Peyer's patch (tissue), 4 donors: ENCODE results near the gene NWD2.

Experiments used
- CTCF ChIP-seq, 6 experiments: fragments of 450-650 bp in 4 of 6; fragments of 200-600 bp in 2 of 6; sonication (generic) in 1 of 6; IDR thresholded peaks; one replicate each; pipeline ENCODE4 v1.5.1; 2017 to 2019; ENCODE audit warnings: antibody characterized with exemption in 6 of 6, mild to moderate bottlenecking in 3 of 6, moderate library complexity in 1 of 6
- POLR2A ChIP-seq, 2 donors: fragments of 450-650 bp; IDR thresholded peaks; one replicate each; pipeline ENCODE4 v1.5.1; 2017; ENCODE audit warnings: antibody characterized with exemption in 2 of 2, mild to moderate bottlenecking in 2 of 2, moderate library complexity in 2 of 2

GRCh38 chr4:37224854-37225253 lies 19.7 kb upstream of the NWD2 start:
- no peak for TF ChIP-seq POLR2A (IDR thresholded peaks at IDR 0.05)
- TF ChIP-seq CTCF (IDR thresholded peaks at IDR 0.05): no peak
